GM23248 (cell line): Measurements from ENCODE around the gene CASZ1.

Experiments used
- EZH2 ChIP-seq: fragments of 200-600 bp; sonication (generic); IDR thresholded peaks from 2 replicates; pipeline ENCODE4 v1.6.1; 2018; ENCODE audit warnings: antibody characterized with exemption, mild to moderate bottlenecking; ENCODE audit not compliant: insufficient read depth, poor library complexity, severe bottlenecking
- EZH2phosphoT487 ChIP-seq: fragments of 200-600 bp; sonication (generic); IDR thresholded peaks from 2 replicates; pipeline ENCODE4 v1.6.1; 2018; ENCODE audit warnings: antibody characterized with exemption, moderate library complexity, mild to moderate bottlenecking, low read depth; ENCODE audit not compliant: insufficient read depth

DNA sequence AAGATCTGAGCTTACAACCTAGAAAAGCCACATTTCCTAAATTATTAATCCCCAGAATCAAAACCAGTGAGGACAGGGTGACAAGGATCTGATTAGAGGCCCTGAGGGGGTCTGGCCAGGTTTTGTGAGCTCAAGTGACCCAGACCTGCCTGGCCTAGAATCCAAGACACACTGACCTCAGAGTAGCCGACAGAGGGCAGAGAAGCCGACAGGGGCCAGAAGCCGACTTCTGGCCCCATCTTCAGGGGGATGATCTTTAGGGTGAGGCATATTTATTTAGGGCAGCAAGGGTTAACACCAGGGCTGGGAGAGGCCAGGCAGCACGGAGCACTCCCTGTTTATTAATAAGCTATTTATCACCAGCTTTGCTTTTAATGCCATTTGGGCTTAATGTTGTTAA is 45.3 kb downstream of the CASZ1 start:
- TF ChIP-seq EZH2phosphoT487, result no peak
- no peak for TF ChIP-seq EZH2
